ENCODE data around the gene FADS2.

DNA sequence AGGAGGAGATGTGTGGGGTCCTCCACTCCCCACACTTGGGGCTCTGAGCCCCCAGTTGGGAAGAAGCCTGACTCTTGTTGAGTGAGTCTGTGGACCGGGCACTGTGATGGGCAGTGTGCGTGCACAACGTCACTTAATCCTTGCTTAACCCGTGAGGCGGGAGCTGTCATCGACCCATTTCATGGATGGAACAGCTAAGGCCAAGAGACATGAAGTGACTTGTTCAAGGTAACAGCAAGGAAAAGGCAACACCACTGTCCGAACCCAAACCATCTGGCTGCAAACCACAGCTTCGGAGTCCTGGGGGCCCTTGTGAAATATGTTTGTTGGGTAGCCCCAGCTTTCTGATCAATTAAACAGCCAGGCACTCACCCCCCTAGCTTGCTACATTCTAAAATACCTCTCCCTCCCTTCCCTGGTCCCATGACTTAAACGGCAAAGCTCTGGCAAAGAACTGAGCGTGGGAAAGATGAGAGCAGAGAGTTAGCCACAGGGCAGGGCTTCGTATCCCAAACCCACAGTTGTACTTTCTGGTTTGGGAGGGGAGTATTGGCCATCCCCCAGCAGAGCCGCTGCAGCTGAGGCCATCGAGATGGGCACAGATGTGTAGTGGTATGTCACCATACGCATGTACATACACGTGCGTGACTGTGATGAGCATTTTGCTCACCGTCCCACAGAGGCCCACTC lies 26.3 kb downstream of the FADS2 start:
- TF ChIP-seq, protein P1, sequence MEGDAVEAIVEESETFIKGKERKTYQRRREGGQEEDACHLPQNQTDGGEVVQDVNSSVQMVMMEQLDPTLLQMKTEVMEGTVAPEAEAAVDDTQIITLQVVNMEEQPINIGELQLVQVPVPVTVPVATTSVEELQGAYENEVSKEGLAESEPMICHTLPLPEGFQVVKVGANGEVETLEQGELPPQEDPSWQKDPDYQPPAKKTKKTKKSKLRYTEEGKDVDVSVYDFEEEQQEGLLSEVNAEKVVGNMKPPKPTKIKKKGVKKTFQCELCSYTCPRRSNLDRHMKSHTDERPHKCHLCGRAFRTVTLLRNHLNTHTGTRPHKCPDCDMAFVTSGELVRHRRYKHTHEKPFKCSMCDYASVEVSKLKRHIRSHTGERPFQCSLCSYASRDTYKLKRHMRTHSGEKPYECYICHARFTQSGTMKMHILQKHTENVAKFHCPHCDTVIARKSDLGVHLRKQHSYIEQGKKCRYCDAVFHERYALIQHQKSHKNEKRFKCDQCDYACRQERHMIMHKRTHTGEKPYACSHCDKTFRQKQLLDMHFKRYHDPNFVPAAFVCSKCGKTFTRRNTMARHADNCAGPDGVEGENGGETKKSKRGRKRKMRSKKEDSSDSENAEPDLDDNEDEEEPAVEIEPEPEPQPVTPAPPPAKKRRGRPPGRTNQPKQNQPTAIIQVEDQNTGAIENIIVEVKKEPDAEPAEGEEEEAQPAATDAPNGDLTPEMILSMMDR (conservative IDR thresholded peaks at IDR 0.05; ENCODE audit: low read depth, low read length) = no peak
- TF ChIP-seq EZH2 (IDR thresholded peaks at IDR 0.05; ENCODE audit: low read length, unreplicated experiment) = no peak
- TF ChIP-seq EZH2phosphoT487 (IDR thresholded peaks at IDR 0.05; ENCODE audit: borderline replicate concordance, low read length) = no peak
